Stimulated activated CD4-positive, alpha-beta T cell treated with anti-CD3 and anti-CD28 coated beads, Interleukin-2, amount 100 ng/mL, for 24 hours (primary cell): Measurements from ENCODE around the gene LRRTM3.

Experiments used
- DNase-seq, 2 donors: peaks; one replicate each; pipeline ENCODE4 v3.0.0-alpha.2; 2020

Gene LRRTM3

GRCh38 chr10:66940965-66941364 is 15.1 kb downstream of the LRRTM3 start:
- no peak for DNase-seq

GRCh38 chr10:66941491-66941890 is 15.7 kb downstream of the LRRTM3 start:
- no peak for DNase-seq

GRCh38 chr10:66942407-66942806 is 16.6 kb downstream of the LRRTM3 start:
- no peak for DNase-seq

DNA sequence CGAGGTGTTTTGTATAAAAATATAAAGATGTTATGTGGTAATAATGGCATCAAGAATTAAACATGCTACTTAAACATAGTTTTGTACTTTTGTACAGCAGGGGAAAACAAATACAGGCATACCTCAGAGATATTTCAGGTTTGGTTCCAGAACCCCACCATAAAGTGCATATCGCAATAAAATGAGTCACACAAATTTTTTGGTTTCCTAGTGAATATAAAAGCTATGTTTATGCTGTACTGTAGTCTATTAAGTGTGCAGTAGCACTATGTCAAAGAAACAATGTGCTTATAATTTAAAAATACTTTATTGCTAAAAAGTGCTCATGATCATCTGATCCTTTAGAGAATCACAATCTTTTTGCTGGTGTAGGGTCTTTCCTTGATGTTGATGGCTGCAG is 17.8 kb downstream of the LRRTM3 start:
- no peak for DNase-seq

DNA sequence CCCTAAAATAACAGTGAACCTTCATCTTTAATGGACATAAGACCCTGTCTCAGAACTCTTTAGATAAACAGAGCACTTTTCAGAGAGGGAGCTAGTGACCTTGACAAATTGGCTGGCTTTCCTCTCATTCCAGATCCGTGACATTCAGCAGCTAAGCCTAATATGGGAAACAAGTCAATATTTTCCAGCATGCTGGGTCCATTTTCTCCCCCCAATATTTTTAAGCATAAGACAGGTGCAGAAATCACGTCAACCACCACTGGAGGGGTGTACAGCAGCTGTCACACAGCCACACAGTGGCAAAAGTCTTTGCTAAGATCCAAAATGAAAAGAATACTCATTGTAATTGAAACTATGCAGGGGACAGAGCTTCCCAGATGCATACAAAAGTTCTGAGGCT is 26.1 kb downstream of the LRRTM3 start:
- no peak for DNase-seq

GRCh38 chr10:66958466-66958865 is 32.6 kb downstream of the LRRTM3 start:
- DNase-seq = no peak

DNA sequence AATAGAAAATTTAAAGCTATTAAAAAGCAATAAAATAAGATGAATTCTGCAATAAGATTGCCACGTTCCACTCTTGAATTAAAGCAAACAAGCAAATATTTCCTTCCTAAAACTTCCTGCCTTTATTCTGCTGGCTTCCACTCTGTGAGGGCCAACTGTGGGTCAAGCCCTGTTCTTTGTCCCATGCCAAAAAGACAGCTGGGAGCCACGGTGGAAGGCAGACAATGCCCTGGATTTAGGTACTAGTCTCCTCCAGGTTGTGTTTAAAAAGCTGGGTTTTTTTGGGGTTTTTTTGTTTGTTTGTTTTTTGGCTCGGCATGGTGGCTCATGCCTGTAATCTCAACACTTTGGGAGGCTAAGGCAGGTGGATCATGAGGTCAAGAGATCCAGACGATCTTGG is 39.1 kb downstream of the LRRTM3 start:
- no peak for DNase-seq

DNA sequence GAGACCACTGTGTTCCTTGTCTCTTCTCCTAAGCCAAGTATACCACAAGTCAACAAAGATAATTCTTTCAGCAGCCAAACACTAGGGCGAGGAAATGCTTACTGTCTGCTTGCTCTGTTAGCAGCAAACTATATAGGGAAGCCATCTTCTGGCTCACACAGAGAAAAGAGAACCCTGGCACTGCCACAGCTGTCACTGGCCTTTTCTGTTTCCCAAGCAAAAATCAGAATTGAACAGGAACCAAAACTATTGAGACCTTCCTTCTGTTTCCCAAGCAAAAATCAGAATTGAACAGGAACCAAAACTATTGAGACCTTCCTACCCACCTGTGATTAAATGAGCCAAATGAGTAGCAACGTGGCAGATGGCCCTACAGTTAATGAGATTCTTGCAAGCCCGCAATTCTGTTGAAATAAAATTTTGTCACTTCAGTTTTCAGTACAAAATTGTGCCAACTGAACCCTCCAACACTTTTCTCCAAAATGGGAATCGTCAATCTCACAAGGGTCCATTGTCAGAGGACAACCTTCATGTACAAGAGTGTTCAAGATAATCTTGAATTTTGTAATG is 54.5 kb downstream of the LRRTM3 start:
- no peak for DNase-seq

GRCh38 chr10:66981361-66982052 is 55.7 kb downstream of the LRRTM3 start:
- DNase-seq = no peak

GRCh38 chr10:66982053-66982420 is 56.2 kb downstream of the LRRTM3 start:
- no peak for DNase-seq

DNA sequence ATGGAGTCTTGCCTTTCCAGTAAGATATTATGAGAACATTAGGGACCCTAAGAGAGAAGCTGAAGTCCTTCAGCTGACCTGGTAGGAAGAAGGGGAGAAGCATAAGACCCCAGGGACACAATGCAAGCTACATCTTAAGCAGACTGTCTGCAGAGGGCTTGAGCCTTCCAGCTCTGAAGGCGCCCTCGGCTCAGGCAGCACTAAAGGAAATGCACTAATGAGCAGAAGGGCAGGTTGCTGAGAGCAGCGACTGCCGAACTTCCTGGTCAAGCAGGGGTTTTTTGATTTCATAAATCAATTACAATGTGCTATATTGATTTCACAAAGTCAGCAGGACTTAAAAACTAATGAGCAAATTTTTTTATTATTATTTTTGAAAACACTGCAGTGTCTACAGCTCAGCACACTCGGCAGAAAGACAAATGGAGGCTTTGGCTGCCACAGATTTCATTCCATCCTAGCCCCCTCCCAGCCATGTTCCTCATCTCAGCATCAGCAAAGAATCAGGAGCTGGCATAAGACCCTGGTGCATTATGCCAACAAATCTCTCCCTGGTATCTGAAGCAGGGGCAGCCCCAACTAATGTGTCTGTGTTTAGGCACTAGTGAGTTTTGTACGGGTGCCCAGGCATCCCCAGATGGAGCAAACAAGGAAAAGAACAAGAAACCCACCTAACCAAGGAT is 57.1 kb downstream of the LRRTM3 start:
- no peak for DNase-seq

DNA sequence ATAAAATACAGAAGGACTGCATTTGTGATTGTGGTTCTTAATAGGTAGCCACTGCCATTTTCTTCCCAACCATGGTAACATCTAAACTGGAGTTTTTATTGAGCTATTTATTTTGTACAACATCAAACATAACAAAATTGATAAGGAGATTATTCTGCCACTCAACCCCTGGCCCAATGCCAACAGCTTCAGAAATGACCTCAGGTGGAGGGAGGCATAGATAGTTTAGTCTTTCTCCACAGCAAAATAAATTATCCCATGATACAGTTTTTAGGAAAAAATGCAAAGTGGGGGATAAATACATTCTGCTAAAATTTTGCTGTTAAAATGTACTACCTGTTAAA is 57.6 kb downstream of the LRRTM3 start:
- DNase-seq = no peak

- no peak for DNase-seq
Observed at GRCh38 chr10:66990143-66990830, 64.5 kb downstream of the LRRTM3 start.

DNA sequence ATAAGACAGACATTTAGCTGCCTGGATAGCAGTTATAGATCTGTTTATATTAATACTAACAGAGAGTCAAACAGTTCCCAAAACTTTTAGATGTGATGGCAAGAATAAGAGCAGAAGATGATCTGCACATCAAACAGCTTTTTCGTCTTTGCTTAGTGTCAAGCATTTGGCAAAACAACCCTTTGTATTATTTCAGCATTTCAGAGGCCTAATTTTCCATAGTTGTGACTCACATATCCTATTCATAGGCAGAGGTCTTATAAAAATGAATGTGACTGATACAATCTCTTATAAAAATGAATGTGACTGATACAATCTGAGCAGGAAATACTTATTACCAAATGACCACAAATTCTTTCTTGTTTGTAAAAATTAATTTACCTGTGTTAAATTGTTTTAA is 71.2 kb downstream of the LRRTM3 start:
- DNase-seq = no peak

DNA sequence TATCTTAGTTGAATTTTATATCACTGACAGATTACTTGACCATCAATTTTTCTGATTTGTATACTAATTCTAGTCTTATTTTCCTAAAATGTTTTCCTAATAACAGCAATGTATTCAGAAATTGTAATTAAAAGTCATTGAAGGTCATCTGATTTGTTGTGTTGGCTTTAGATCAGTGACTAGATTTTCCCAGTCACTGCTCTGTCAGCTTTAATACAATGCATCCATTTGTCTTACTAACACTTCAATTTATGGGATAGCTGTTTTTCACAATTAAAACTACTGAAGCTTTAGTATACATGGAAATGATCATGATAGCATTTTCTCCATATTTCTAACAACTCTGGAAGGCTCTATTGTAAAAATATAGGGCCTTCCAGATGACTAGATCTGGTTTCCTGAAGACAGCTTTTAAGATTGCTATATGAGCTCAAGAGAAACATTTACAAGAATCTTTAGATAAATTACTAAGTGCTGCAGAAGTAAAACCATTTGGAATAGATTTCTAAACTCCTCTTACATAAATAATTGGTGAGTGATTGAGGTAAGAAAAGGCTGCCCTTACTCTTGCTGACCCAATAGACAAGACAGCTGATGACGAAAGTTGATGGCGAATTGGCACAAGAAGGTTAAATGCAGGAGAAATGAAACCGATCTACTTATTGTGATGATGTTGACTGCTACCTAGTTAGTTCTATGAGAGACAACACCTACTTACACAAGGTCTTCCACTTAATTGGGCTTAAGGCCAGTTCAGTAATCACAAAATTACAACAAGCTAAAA is 74.1 kb downstream of the LRRTM3 start:
- no peak for DNase-seq

DNA sequence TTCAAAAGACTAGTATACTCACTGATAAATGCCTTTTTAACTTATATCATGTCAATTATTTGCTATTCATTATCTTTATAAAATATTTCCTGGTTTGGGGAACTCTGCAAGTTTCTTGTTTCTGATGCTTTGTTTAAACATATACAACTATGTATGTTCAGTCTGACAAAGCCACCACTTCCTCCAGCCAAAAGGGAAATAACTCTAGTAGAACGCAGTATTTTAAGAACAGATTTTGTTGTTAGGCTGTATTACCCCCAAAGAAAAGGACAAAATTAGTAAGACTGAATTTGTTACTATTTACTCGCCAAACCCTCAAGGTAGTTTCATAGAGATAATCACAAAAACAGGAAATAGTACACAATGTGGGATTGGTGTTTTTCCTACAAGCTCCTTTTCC is 78.9 kb downstream of the LRRTM3 start:
- no peak for DNase-seq

DNA sequence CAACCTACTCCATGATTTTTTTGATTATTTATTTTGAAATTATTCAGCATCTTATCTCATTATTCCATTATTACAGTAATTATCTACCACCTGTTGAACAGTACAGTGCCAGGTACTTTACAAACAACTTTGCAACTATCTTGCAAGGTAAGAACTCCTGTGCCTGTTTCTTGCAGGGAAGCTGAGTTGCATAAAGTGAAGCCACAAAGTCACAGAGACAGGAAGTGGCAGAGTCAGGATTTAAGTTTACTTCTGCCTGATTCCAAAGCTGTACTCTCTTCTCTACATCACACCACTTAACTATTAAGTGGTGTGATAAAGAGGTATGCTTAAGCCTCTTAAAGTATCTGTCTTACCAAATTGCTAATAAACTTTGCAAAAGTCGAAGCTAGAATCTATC is 80.1 kb downstream of the LRRTM3 start:
- DNase-seq = no peak

DNA sequence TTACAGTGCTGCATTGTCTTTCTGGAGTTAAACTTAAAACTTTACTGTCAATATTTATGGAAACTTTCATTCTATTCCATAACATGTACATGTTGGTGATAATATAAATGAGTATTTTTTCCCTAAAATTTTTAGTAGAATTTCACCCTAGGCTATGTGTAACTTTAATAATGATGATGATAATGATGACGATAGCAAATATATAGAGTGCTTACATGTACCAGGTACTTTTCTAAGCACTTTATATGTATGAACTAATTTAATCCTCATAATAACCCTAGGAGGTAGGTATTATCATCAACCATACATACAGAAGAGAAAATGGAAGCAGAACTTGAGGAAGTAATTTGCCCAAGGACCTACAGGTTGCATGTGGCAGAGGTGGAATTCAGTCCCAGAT is 85.6 kb downstream of the LRRTM3 start:
- DNase-seq = no peak

DNA sequence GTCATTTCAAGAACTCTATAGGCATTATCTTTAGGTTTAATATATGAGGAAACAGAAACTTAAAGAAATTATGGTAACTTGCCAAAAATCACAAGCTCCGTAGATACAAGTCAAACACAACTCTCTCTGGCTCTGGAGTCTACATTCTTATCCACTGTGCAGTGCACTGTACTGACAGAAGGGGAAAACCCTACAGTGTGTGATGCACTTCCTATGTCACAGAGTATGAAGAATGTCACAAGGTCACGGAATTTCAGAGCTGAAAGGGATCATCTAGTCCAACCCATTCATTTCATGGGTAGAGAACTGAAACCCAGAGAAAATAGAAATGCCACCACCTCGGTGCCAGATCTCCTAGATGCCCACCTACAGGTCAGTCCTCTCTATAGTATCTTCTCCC is 86.1 kb downstream of the LRRTM3 start:
- no peak for DNase-seq

GRCh38 chr10:67015225-67015624 is 89.4 kb downstream of the LRRTM3 start:
- no peak for DNase-seq

- no peak for DNase-seq
Observed at GRCh38 chr10:67017218-67017617, 91.4 kb downstream of the LRRTM3 start.

GRCh38 chr10:67022099-67022498 is 96.3 kb downstream of the LRRTM3 start:
- no peak for DNase-seq

DNA sequence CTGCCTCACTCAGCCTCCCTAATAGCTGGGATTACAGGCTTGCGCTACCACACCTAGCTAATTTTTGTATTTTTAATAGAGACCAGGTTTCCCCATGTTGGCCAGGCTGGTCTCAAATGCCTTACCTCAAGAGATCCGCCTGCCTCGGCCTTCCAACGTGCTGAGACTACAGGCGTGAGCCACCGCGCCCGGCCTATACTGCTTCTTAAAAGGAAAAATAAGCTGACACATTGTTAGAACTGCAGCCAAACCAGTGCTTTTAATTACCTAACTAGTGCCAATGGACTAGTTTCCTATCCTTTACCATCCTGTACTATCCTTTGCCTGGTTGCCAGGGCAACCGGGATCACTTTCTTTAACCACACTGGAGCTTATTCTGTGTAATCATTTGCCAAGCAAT is 108.0 kb downstream of the LRRTM3 start:
- no peak for DNase-seq
